ENCODE measurements around the gene PHF2. TPM values are rescaled to one million over a fixed set of nuclear protein-coding genes. Genes with fewer than 3 reads are reported as not detected.

Gene PHF2
- polyA plus RNA-seq, 3 donors: 0.40 to 16.0 (median 0.97) TPM

DNA sequence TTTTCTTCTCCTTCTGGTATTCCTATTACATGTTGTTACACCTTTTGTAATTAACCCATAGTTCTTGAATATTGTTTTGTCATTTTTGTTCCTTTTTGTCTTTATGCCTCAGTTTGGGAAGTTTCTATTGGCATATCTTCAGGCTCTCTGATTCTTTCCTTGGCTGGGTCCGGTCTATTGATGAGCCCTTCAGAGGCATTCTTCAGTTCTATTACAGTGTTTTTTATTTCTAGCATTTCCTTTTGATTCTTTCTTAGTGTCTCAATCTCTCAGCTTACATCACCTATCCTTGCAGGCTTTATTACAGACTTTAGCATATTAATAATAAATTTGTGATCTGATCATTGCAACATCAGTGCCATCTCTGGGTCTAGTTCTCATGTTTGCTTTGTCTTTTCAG is 33.8 kb downstream of the PHF2 start:
- Histone ChIP-seq H3K27ac (ENCODE audit: low read depth in 1 of 2, low read length in 2 of 2) (no peak overlapping the region), H2AFZ (ENCODE audit: insufficient read depth, low read depth, low read length, poor library complexity, severe bottlenecking) (no peak overlapping the region), H3K9me3 (replicated peaks in 1 of 2; ENCODE audit: control insufficient read depth in 1 of 2, insufficient read depth in 1 of 2, low read length in 2 of 2) (peaks cover 16 to 20% of the 10 kb centered on the region in 2 donors), H3K36me3 (replicated peaks in 1 of 2; ENCODE audit: control insufficient read depth in 1 of 2, insufficient read depth in 2 of 2, low read length in 2 of 2) (peaks cover 0 to 8% of the 10 kb centered on the region in 2 donors), H3K4me2 (replicated peaks; ENCODE audit: extremely low read depth, low read length, poor library complexity, severe bottlenecking) (no peak overlapping the region), H3K9ac (ENCODE audit: insufficient read depth, low read length, poor library complexity, severe bottlenecking) (no peak overlapping the region), H3K27me3 (ENCODE audit: control insufficient read depth in 2 of 2, insufficient read depth in 2 of 2, low read length in 2 of 2) (no peaks in the 10 kb centered on the region), H3K4me1 (ENCODE audit: control insufficient read depth in 1 of 2, insufficient read depth in 2 of 2, low read length in 2 of 2) (no peaks in the 10 kb centered on the region), H4K20me1 (ENCODE audit: insufficient read depth, low read length) (peaks cover 73% of the 10 kb centered on the region), H3K4me3 (replicated peaks in 1 of 3; ENCODE audit: low read depth in 2 of 3, low read length in 3 of 3) (no peak overlapping the region), H3K79me2 (ENCODE audit: insufficient read depth, low read length) (peaks cover 68% of the 10 kb centered on the region)
- H3K9me3 Mint-ChIP-seq: peaks cover 9 to 36% (median 24%) of the 10 kb centered on the region in 7 donors
- H3K27me3 Mint-ChIP-seq (ENCODE audit: low read depth in 3 of 3): no peaks in the 10 kb centered on the region
- TF ChIP-seq, protein P1, sequence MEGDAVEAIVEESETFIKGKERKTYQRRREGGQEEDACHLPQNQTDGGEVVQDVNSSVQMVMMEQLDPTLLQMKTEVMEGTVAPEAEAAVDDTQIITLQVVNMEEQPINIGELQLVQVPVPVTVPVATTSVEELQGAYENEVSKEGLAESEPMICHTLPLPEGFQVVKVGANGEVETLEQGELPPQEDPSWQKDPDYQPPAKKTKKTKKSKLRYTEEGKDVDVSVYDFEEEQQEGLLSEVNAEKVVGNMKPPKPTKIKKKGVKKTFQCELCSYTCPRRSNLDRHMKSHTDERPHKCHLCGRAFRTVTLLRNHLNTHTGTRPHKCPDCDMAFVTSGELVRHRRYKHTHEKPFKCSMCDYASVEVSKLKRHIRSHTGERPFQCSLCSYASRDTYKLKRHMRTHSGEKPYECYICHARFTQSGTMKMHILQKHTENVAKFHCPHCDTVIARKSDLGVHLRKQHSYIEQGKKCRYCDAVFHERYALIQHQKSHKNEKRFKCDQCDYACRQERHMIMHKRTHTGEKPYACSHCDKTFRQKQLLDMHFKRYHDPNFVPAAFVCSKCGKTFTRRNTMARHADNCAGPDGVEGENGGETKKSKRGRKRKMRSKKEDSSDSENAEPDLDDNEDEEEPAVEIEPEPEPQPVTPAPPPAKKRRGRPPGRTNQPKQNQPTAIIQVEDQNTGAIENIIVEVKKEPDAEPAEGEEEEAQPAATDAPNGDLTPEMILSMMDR (IDR thresholded peaks at IDR 0.05): no peak
- peaks cover 5 to 10% of the 10 kb centered on the region in 2 donors for H3K36me3 Mint-ChIP-seq
- intact Hi-C loops (cut with micrococcal nuclease): no loop called here
- H3K4me1 Mint-ChIP-seq: peaks cover 9% of the 10 kb centered on the region
- no peak overlapping the region for H3K27ac Mint-ChIP-seq
- WGBS (ENCODE audit: insufficient coverage): 100% methylated on average over 1 of the region's 1 CpG
- no peak for DNase-seq
- no peak overlapping the region for H3K4me3 Mint-ChIP-seq

DNA sequence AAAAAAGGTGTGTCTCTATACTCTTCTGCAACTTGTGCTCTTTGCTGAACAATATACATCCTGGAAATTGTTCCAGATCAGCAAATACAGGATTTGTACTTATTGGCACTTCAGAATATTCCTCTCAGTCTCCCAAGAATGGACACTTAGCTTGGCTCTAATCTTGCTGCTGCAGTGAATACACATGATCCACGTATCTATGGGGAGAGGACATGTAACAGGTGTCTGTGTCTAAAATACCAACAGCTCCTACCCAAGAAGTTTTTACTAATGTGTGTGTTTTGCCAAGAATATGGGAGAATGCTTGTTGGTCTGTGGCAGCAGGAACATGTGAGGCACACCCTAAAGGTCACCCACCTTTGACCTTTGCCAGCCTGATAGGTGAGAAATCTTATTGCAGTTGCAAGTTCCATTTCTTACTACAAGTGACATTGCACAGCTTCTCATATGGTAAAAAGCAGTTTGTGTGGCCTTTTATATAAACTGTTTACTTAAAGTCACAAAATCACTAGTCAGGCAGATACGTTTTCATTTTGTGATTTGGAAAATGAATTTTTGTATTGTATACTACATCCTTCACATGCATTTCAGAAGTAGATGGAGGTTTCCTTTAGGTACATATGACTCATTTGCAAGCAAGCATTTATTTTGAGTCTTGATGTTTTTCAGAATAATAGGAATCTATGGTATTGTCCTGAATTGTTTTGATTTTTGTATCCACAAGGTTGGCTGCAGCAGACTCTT is 35.8 kb downstream of the PHF2 start:
- Mint-ChIP-seq H3K27me3 (ENCODE audit: low read depth in 3 of 3) (no peaks in the 10 kb centered on the region), H3K9me3 (peaks cover 7 to 28% (median 21%) of the 10 kb centered on the region in 7 donors), H3K4me3 (no peak overlapping the region), H3K36me3 (peaks cover 2 to 8% of the 10 kb centered on the region in 2 donors), H3K27ac (peak overlapping the region in 1 of 7 donors; percentile 14), H3K4me1 (peaks cover 9% of the 10 kb centered on the region)
- H3K36me3 ChIP-seq (replicated peaks in 1 of 2; ENCODE audit: control insufficient read depth in 1 of 2, insufficient read depth in 2 of 2, low read length in 2 of 2): peaks cover 0 to 8% of the 10 kb centered on the region in 2 donors
- TF ChIP-seq, protein P1 (IDR thresholded peaks at IDR 0.05): no peak
- H3K4me2 ChIP-seq (replicated peaks; ENCODE audit: extremely low read depth, low read length, poor library complexity, severe bottlenecking): no peak overlapping the region
- H3K4me3 ChIP-seq (replicated peaks in 1 of 3; ENCODE audit: low read depth in 2 of 3, low read length in 3 of 3): no peak overlapping the region
- intact Hi-C loops (cut with micrococcal nuclease): no loop called here
- no peak overlapping the region for H3K9ac ChIP-seq (ENCODE audit: insufficient read depth, low read length, poor library complexity, severe bottlenecking)
- no peak for DNase-seq
- H3K27ac ChIP-seq (ENCODE audit: low read depth in 1 of 2, low read length in 2 of 2): no peak overlapping the region
- H3K4me1 ChIP-seq (ENCODE audit: control insufficient read depth in 1 of 2, insufficient read depth in 2 of 2, low read length in 2 of 2): no peaks in the 10 kb centered on the region
- no peak overlapping the region for H2AFZ ChIP-seq (ENCODE audit: insufficient read depth, low read depth, low read length, poor library complexity, severe bottlenecking)
- WGBS (ENCODE audit: insufficient coverage): no CpG with 5 or more reads among the region's 2 CpGs
- no peaks in the 10 kb centered on the region for H3K27me3 ChIP-seq (ENCODE audit: control insufficient read depth in 2 of 2, insufficient read depth in 2 of 2, low read length in 2 of 2)
- peaks cover 74% of the 10 kb centered on the region for H4K20me1 ChIP-seq (ENCODE audit: insufficient read depth, low read length)
- H3K79me2 ChIP-seq (ENCODE audit: insufficient read depth, low read length): peaks cover 64% of the 10 kb centered on the region
- peaks cover 13 to 16% of the 10 kb centered on the region in 2 donors for H3K9me3 ChIP-seq (replicated peaks in 1 of 2; ENCODE audit: control insufficient read depth in 1 of 2, insufficient read depth in 1 of 2, low read length in 2 of 2)

Measured in CD14-positive monocyte (primary cell).